Measurements from ENCODE around the gene GGTLC1.

Gene GGTLC1

GRCh38 chr20:23966927-23967615, 21.5 kb downstream of the GGTLC1 start:
- DNase-seq (ENCODE audit: low read depth in 1 of 2, low spot score in 1 of 2): no peak

- no peak for DNase-seq (ENCODE audit: low read depth in 1 of 2, low spot score in 1 of 2)
Observed at GRCh38 chr20:23966298-23966697, 22.3 kb downstream of the GGTLC1 start.

- no peak for DNase-seq (ENCODE audit: low read depth in 1 of 2, low spot score in 1 of 2)
Observed at GRCh38 chr20:23963941-23964340, 24.6 kb downstream of the GGTLC1 start.

- DNase-seq (ENCODE audit: low read depth in 1 of 2, low spot score in 1 of 2): no peak
Observed at GRCh38 chr20:23962272-23962671, 26.3 kb downstream of the GGTLC1 start.

- DNase-seq (ENCODE audit: low read depth in 1 of 2, low spot score in 1 of 2): no peak
Observed at GRCh38 chr20:23959054-23959453, 29.5 kb downstream of the GGTLC1 start.

- DNase-seq (ENCODE audit: low read depth in 1 of 2, low spot score in 1 of 2): no peak
Observed at GRCh38 chr20:23955896-23956295, 32.7 kb downstream of the GGTLC1 start.

GRCh38 chr20:23954008-23954745, 34.4 kb downstream of the GGTLC1 start:
- no peak for DNase-seq (ENCODE audit: low read depth in 1 of 2, low spot score in 1 of 2)

GRCh38 chr20:23946206-23946605, 42.4 kb downstream of the GGTLC1 start:
- DNase-seq (ENCODE audit: low read depth in 1 of 2, low spot score in 1 of 2): no peak

GRCh38 chr20:23943304-23943703, 45.3 kb downstream of the GGTLC1 start:
- DNase-seq (ENCODE audit: low read depth in 1 of 2, low spot score in 1 of 2): no peak

GRCh38 chr20:23939641-23940040, 48.9 kb downstream of the GGTLC1 start:
- no peak for DNase-seq (ENCODE audit: low read depth in 1 of 2, low spot score in 1 of 2)

- no peak for DNase-seq (ENCODE audit: low read depth in 1 of 2, low spot score in 1 of 2)
Observed at GRCh38 chr20:23939063-23939462, 49.5 kb downstream of the GGTLC1 start.

- no peak for DNase-seq (ENCODE audit: low read depth in 1 of 2, low spot score in 1 of 2)
Observed at GRCh38 chr20:23938118-23938438, 50.5 kb downstream of the GGTLC1 start.

GRCh38 chr20:23937303-23938117, 51.1 kb downstream of the GGTLC1 start:
- DNase-seq (ENCODE audit: low read depth in 1 of 2, low spot score in 1 of 2): peak in 1 of 2 donors; percentile 61
